Measurements from ENCODE around the gene COL4A4.

COL4A4 gene

DNA sequence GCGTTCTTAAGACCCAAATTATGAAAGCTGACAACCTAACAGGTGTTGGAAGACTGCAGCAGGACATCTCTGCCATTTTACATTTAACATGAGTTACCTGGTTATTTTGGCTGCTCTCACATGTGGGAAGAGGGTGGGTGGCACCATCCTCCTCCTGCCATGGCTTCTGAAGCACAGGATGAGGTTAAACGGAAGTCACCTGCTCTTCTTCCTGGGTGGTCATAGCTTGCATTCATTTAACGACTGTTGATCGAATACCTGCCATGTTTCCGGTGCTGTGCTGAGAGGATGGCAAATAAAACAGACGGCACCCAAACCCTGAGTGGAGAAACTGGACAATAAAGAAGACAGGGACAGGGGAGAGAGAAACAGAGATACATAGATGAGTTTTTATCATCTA lies 210.2 kb downstream of the COL4A4 start:
- no peak overlapping the region for H3K27ac ChIP-seq (ENCODE audit: low read depth in 2 of 2, low read length in 2 of 2)
- no peaks in the 10 kb centered on the region for H3K4me1 ChIP-seq (ENCODE audit: control insufficient read depth in 2 of 2, insufficient read depth in 2 of 2, low read length in 2 of 2)
- no peak overlapping the region for H3K9ac ChIP-seq (ENCODE audit: low read depth in 1 of 2, low read length in 2 of 2)
- H3K27me3 ChIP-seq (ENCODE audit: control insufficient read depth in 2 of 2, insufficient read depth in 2 of 2, low read length in 2 of 2): no peaks in the 10 kb centered on the region
- H3K4me3 ChIP-seq (ENCODE audit: low read length in 2 of 2): no peak overlapping the region
- no peaks in the 10 kb centered on the region for H3K36me3 ChIP-seq (ENCODE audit: control insufficient read depth in 2 of 2, insufficient read depth in 2 of 2, low read length in 2 of 2)
- H3K9me3 ChIP-seq (ENCODE audit: control insufficient read depth in 2 of 2, low read length in 2 of 2): no peaks in the 10 kb centered on the region

GRCh38 chr2:226953206-226953605 lies 210.8 kb downstream of the COL4A4 start:
- H3K9ac ChIP-seq (ENCODE audit: low read depth in 1 of 2, low read length in 2 of 2): no peak overlapping the region
- no peak overlapping the region for H3K27ac ChIP-seq (ENCODE audit: low read depth in 2 of 2, low read length in 2 of 2)
- no peaks in the 10 kb centered on the region for H3K4me1 ChIP-seq (ENCODE audit: control insufficient read depth in 2 of 2, insufficient read depth in 2 of 2, low read length in 2 of 2)
- no peak overlapping the region for H3K4me3 ChIP-seq (ENCODE audit: low read length in 2 of 2)
- H3K36me3 ChIP-seq (ENCODE audit: control insufficient read depth in 2 of 2, insufficient read depth in 2 of 2, low read length in 2 of 2): no peaks in the 10 kb centered on the region
- H3K9me3 ChIP-seq (ENCODE audit: control insufficient read depth in 2 of 2, low read length in 2 of 2): no peaks in the 10 kb centered on the region
- no peaks in the 10 kb centered on the region for H3K27me3 ChIP-seq (ENCODE audit: control insufficient read depth in 2 of 2, insufficient read depth in 2 of 2, low read length in 2 of 2)
